ENCODE results near the gene SPATA21. TPM values are rescaled to one million over a fixed set of nuclear protein-coding genes. Genes with fewer than 3 reads are reported as not detected.

Gene SPATA21
- not detected for total RNA-seq

GRCh38 chr1:16436946-16437474 lies at the start of gene SPATA21:
TSS of gene SPATA21 (minus strand) at chr1:16437424. CDS start at chr1:16431371, 6,053 bp downstream.

DNA sequence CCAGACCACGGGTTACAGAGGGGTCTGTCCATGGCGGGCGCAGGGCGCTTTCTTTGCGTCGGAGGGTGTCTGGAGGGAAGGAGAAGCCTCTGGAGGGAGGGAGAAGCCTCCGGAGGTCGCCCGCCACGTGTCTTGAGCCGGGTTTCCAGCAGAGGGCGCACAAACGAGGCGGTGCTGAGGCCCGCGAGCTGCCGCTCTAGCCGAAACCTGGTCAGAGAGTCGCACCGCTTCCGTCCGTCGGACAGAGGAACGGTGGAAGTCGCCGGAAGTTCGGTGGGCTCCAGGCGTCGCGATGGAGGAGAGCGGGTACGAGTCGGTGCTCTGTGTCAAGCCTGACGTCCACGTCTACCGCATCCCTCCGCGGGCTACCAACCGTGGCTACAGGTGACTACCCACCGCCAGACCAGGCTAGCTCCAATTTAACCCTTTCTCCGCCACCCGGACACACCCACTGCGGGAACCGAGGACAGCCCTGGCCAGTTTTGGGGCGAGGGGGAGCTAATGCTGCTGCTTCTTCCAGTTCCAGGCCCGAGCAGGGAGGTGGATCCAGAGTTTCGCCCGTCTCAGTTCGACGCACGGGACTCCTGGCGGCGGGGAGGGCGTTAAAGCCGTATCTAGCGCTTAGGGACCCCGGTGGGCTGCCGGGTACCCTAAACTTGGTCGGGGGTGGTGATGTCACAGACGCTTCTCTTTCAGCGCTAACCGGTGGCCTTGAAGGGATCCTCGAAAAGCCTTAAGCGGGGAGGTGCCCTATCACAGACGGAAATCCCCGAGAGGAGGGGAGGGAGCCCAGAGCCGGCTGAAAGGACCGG lies 3.5 kb upstream of the SPATA21 start, which contains the start of gene NECAP2:
TSS of gene NECAP2 (plus strand) at position 255 of the 812 bp plus-strand sequence. CDS start at position 293, 38 bp downstream.

GRCh38 chr1:16366722-16367257 lies 70.4 kb downstream of the SPATA21 start, which contains the start of gene SZRD1:
TSS of gene SZRD1 (plus strand) at chr1:16367242. CDS start at chr1:16367258, 16 bp downstream.

DNA sequence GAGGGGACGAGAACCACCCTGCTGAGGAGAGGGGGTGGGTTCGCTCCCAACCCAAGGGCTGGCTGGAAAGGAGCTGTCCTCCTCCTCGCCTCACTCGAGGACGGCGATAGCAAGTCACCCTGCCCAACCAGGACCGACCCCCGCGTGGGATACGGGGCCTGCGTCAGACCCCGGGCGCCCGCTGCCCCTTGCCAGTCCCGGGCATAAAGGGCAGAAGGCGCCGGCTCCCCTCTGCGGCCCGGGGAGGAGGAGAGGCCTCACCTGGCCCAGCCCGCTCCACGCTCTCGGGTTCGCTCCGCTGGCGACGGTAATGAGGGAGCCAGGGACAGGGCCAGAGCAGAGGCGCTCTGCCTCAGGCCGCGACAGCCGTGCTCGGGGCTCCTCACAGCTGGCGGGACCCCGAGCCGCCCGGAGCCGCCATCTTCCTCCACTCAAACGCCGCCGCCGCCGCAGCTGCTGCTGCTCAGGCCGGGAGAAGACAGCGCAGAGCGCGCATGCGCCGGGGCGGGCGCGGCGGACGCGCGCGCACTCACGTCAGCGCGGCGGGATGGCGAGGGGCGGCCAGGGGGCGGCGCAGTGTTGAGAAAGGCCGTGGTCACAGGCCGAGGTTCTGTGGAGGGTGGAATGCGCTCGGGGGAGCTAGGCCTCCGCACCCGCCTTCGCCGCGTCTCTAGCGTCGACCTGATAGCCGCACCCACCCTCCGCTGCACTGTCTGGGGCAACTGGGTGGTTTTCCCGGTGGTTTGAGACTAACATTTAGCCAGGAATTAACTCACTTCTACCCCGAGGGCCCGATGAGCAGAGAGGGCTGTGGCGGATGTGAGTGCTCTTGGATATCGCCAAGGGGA lies 85.0 kb downstream of the SPATA21 start, which contains the start of gene FBXO42:
TSS of gene FBXO42 (minus strand) at position 487 of the 848 bp plus-strand sequence. CDS start 37,062 bp downstream, outside the sequence.

Other genes starting within 250 kb of the SPATA21 start
- gene ARHGEF19, start 224.8 kb downstream of the SPATA21 start, total RNA-seq, result 1.6 TPM
- 37.4 TPM for gene CPLANE2, start 200.2 kb downstream of the SPATA21 start, total RNA-seq
- gene FBXO42, start 84.9 kb downstream of the SPATA21 start, total RNA-seq, result 31.4 TPM
- 11.3 TPM for gene SZRD1, start 70.2 kb downstream of the SPATA21 start, total RNA-seq
- 27.5 TPM for gene NECAP2, start 3.3 kb upstream of the SPATA21 start, total RNA-seq
- under 0.01 TPM for gene RNU1-1, start 76.9 kb upstream of the SPATA21 start, total RNA-seq
- 90.0 TPM for gene NBPF1, start 176.1 kb upstream of the SPATA21 start, total RNA-seq
- gene RNU1-3, start 229.5 kb upstream of the SPATA21 start, total RNA-seq, result under 0.01 TPM

All from diencephalon (tissue), 1 donor.